SK-N-SH (cell line): ENCODE results near the gene KHSRP.

Source experiments
- CTCF ChIP-seq: fragments of 200-600 bp; sonication (generic); IDR thresholded peaks from 2 replicates; pipeline ENCODE4 v1.6.1; 2017; ENCODE audit warnings: antibody characterized with exemption, mild to moderate bottlenecking, moderate library complexity
- EP300 ChIP-seq, 2 experiments: IDR thresholded peaks; 2 replicates each; pipeline versions ENCODE4 v1.4.0 to v1.6.1; 2012; ENCODE audit warnings: borderline replicate concordance in 1 of 2, low read depth in 1 of 2, low read length in 1 of 2
- EZH2phosphoT487 ChIP-seq: fragments of 200-600 bp; sonication (generic); IDR thresholded peaks from 2 replicates; pipeline ENCODE4 v1.6.1; 2017; ENCODE audit warnings: low read depth, mixed run types, mild to moderate bottlenecking, antibody characterized with exemption, moderate library complexity, borderline replicate concordance
- GABPA ChIP-seq: IDR thresholded peaks from 2 replicates; pipeline ENCODE4 v1.4.0; 2012; ENCODE audit warnings: low read depth, mild to moderate bottlenecking
- JUND ChIP-seq: IDR thresholded peaks from 2 replicates; pipeline ENCODE4 v1.4.0; 2012
- MAX ChIP-seq: IDR thresholded peaks from 2 replicates; pipeline ENCODE4 v1.4.0; 2012; ENCODE audit warnings: low read depth
- MXI1 ChIP-seq: IDR thresholded peaks from 2 replicates; pipeline ENCODE4 v1.6.1; 2012; ENCODE audit warnings: mild to moderate bottlenecking, low read depth, low read length, improper control_type of control experiment
- POLR2AphosphoS5 ChIP-seq: IDR thresholded peaks from 2 replicates; pipeline ENCODE4 v1.6.1; 2012; ENCODE audit warnings: low read depth, low read length
- RFX5 ChIP-seq: IDR thresholded peaks from 2 replicates; pipeline ENCODE4 v1.6.1; 2012; ENCODE audit warnings: mild to moderate bottlenecking, improper control_type of control experiment, low read length
- SIN3A ChIP-seq: IDR thresholded peaks from 2 replicates; pipeline ENCODE4 v1.6.1; 2012; ENCODE audit warnings: low read depth, mild to moderate bottlenecking, low read length, moderate library complexity, borderline replicate concordance
- TAF1 ChIP-seq: IDR thresholded peaks from 2 replicates; pipeline ENCODE4 v1.6.1; 2012; ENCODE audit warnings: low read depth, mild to moderate bottlenecking, low read length, moderate library complexity, borderline replicate concordance
- USF1 ChIP-seq: IDR thresholded peaks from 2 replicates; pipeline ENCODE4 v1.4.0; 2012; ENCODE audit warnings: low read depth, borderline replicate concordance
- YY1 ChIP-seq: IDR thresholded peaks from 2 replicates; pipeline ENCODE4 v1.4.0; 2012; ENCODE audit warnings: low read depth, mild to moderate bottlenecking
- ZBTB33 ChIP-seq: IDR thresholded peaks from 2 replicates; pipeline ENCODE4 v1.4.0; 2012; ENCODE audit warnings: low read depth, borderline replicate concordance

GRCh38 chr19:6470173-6470572 lies 45.6 kb upstream of the KHSRP start:
- no peak for TF ChIP-seq CTCF
- TF ChIP-seq YY1 = no peak
- no peak for TF ChIP-seq MXI1
- no peak for TF ChIP-seq JUND
- no peak for TF ChIP-seq EZH2phosphoT487
- no peak for TF ChIP-seq POLR2AphosphoS5
- TF ChIP-seq TAF1 = no peak
- TF ChIP-seq MAX = no peak
- TF ChIP-seq SIN3A = no peak
- no peak for TF ChIP-seq USF1
- TF ChIP-seq EP300 (IDR thresholded peaks at IDR 0.05; ENCODE audit: borderline replicate concordance in 1 of 2, low read depth in 1 of 2, low read length in 1 of 2) = no peak
- TF ChIP-seq RFX5 = no peak
- TF ChIP-seq GABPA = no peak
- TF ChIP-seq ZBTB33 = no peak
